Neutrophil (primary cell): Measurements from ENCODE around the gene DCAF4.

Source experiments
- H3K27ac ChIP-seq: fragments of 200-600 bp; sonication (generic); 2 replicates; pipeline ENCODE4 v1.5.1; 2016; ENCODE audit warnings: mild to moderate bottlenecking, moderate library complexity
- H3K27me3 ChIP-seq: fragments of 200-600 bp; sonication (generic); 2 replicates; pipeline ENCODE4 v1.6.0; 2016; ENCODE audit warnings: mild to moderate bottlenecking
- H3K36me3 ChIP-seq: fragments of 200-600 bp; sonication (generic); 2 replicates; pipeline ENCODE4 v1.5.1; 2017
- H3K4me1 ChIP-seq, 2 experiments: fragments of 200-600 bp in 1 of 2; sonication (generic) in 1 of 2; 1 replicate in 1 of 2; 2 replicates in 1 of 2; pipeline versions ENCODE4 v1.5.1 to v1.6.1; 2013 to 2016; ENCODE audit warnings: low read depth in 1 of 2, low read length in 1 of 2, mild to moderate bottlenecking in 1 of 2, moderate library complexity in 1 of 2; ENCODE audit not compliant: control insufficient read depth in 1 of 2, insufficient read depth in 1 of 2
- H3K4me3 ChIP-seq, 2 experiments: fragments of 200-600 bp in 1 of 2; sonication (generic) in 1 of 2; 1 replicate in 1 of 2; 2 replicates in 1 of 2; pipeline ENCODE4 v1.5.1; 2013 to 2016; ENCODE audit warnings: low read depth in 1 of 2, low read length in 1 of 2, mild to moderate bottlenecking in 1 of 2, moderate library complexity in 1 of 2
- H3K9me3 ChIP-seq: fragments of 200-600 bp; sonication (generic); 2 replicates; pipeline ENCODE4 v1.5.1; 2016
- CTCF ChIP-seq: fragments of 200-600 bp; sonication (generic); IDR thresholded peaks from 2 replicates; pipeline ENCODE4 v1.5.1; 2016; ENCODE audit warnings: antibody characterized with exemption

Gene DCAF4

GRCh38 chr14:72909163-72909562, 17.1 kb upstream of the DCAF4 start:
- no peaks in the 10 kb centered on the region for H3K36me3 ChIP-seq
- peaks cover 73% of the 10 kb centered on the region for H3K27me3 ChIP-seq
- H3K4me1 ChIP-seq, result no peaks in the 10 kb centered on the region
- no peak for TF ChIP-seq CTCF
- no peak overlapping the region for H3K4me3 ChIP-seq
- H3K27ac ChIP-seq, result no peak overlapping the region
- no peaks in the 10 kb centered on the region for H3K9me3 ChIP-seq

GRCh38 chr14:72913809-72914208, 12.5 kb upstream of the DCAF4 start:
- Histone ChIP-seq H3K27ac (no peak overlapping the region), H3K4me1 (no peaks in the 10 kb centered on the region), H3K27me3 (peaks cover 72% of the 10 kb centered on the region), H3K36me3 (no peaks in the 10 kb centered on the region), H3K9me3 (no peaks in the 10 kb centered on the region), H3K4me3 (no peak overlapping the region)
- TF ChIP-seq CTCF, result no peak

GRCh38 chr14:72916174-72916573, 10.1 kb upstream of the DCAF4 start:
- no peak overlapping the region for H3K27ac ChIP-seq
- no peak for TF ChIP-seq CTCF
- peaks cover 76% of the 10 kb centered on the region for H3K27me3 ChIP-seq
- no peak overlapping the region for H3K4me3 ChIP-seq
- no peaks in the 10 kb centered on the region for H3K4me1 ChIP-seq
- H3K9me3 ChIP-seq, result no peaks in the 10 kb centered on the region
- no peaks in the 10 kb centered on the region for H3K36me3 ChIP-seq

GRCh38 chr14:72917094-72917802, 9.0 kb upstream of the DCAF4 start:
- Histone ChIP-seq H3K4me3 (no peak overlapping the region), H3K4me1 (no peaks in the 10 kb centered on the region), H3K36me3 (no peaks in the 10 kb centered on the region), H3K27ac (no peak overlapping the region), H3K9me3 (no peaks in the 10 kb centered on the region), H3K27me3 (peaks cover 81% of the 10 kb centered on the region)
- no peak for TF ChIP-seq CTCF

GRCh38 chr14:72920008-72920407, 6.3 kb upstream of the DCAF4 start:
- Histone ChIP-seq H3K9me3 (no peaks in the 10 kb centered on the region), H3K4me3 (no peak overlapping the region), H3K27ac (no peak overlapping the region), H3K4me1 (no peaks in the 10 kb centered on the region), H3K36me3 (no peaks in the 10 kb centered on the region), H3K27me3 (peaks cover 82% of the 10 kb centered on the region)
- TF ChIP-seq CTCF, result no peak
